Stimulated activated CD4-positive, alpha-beta T cell treated with anti-CD3 and anti-CD28 coated beads, Interleukin-15, amount 100 ng/mL, for 48 hours (primary cell): ENCODE data around the gene VIP.

Experiments
- DNase-seq, 2 donors: peaks; one replicate each; pipeline ENCODE4 v3.0.0-alpha.2; 2020; ENCODE audit warnings: low read depth in 2 of 2

The VIP gene

DNA sequence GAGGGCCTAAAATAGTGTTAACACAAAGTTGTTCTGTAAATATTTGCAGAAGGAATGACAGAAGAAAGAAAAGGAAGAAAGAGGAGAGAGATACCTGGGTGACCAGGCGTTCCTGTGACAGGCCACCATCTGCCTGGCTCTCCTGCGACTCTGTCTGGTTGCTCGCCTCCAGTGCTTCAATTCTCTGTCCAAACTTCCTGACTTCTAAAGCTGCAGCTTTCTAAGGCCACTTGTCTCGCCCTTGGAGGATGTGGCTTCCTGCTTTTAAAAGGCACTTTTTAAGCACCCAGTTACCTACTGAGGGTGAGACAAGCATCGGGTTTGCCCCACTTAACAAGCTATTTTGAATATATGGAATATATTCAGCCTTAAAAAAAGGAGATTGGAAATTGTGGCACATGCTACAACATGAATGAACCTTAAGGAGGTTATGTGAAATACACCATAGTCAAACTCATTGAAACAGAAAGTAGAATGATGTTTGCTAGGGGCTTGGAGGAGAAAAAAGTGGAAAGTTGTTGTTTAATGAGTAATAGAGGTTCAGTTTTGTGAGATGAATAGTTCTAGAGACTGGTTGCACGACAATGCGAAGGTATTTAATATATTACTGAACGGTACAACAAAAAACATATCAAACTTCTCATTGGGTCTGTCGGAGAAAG lies 32.8 kb downstream of the VIP start:
- DNase-seq = no peak

DNA sequence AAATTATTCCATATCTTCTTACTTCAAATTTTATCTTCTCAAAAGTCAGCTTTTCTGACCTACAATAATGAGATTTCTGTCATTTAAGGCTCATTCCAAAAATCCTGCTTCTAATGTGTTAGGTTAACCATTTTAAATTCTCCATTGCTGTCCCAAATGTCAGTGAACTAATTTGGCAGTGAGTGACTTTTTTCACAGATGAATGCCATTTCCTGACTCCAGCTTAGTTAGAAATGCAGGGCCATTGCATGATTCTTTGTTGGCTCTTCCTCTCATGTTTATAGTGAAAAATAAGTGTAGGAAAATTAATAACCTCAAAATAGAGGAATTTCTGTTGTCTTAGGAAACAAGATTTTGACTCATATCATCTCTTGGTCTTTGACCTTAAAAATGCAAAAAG lies 44.1 kb downstream of the VIP start:
- no peak for DNase-seq

DNA sequence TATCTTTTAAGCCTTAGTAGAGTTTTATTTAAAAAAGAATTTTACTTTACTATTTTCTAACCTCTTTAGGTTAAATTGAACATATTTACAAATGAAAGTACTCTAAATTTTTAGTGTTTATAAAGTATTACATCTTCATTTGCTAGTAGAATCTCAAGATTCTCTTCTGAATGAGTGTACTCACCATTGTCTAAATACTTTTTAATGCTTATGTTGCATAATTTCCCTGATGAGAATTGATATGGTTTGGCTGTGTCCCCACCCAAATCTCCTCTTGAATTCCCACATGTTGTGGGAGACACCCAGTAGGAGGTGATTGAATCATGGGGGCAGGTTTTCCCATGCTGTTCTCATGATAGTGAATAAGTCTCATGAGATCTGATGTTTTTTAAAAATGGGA lies 53.6 kb downstream of the VIP start:
- no peak for DNase-seq
